Kidney capillary endothelial cell (primary cell): ENCODE results near the gene AKR1C8.
"Not testable (repeated sequence)": the region's sequence is repeated elsewhere in the genome, so short reads cannot be mapped to it uniquely, and the experiment has no call there.

Source experiments
- DNase-seq: peaks from one replicate; pipeline ENCODE4 v3.0.0-alpha.2; 2018; ENCODE audit warnings: low spot score

AKR1C8 gene

GRCh38 chr10:5184987-5185775 is at the start of gene AKR1C8:
Gene AKR1C8 (minus strand): TSS chr10:5185150. CDS start chr10:5185104, 46 bp downstream.
- DNase-seq: no peak

GRCh38 chr10:5234106-5234860 is 49.3 kb upstream of the AKR1C8 start:
- no peak for DNase-seq

GRCh38 chr10:5233324-5233723 is 48.4 kb upstream of the AKR1C8 start:
- no peak for DNase-seq

GRCh38 chr10:5229019-5229418 is 44.1 kb upstream of the AKR1C8 start:
- DNase-seq: no peak

DNA sequence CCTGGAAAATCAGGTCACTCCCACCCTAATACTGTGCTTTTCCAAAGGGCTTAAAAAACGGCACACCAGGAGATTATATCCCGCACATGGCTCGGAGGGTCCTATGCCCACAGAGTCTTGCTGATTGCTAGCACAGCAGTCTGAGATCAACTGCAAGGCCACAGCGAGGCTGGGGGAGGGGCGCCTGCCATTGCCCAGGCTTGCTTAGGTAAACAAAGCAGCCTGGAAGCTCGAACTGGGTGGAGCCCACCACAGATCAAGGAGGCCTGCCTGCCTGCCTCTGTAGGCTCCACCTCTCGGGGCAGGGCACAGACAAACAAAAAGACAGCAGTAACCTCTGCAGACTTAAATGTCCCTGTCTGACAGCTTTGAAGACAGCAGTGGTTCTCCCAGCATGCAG is 38.0 kb upstream of the AKR1C8 start:
- DNase-seq: not testable (repeated sequence)

- no peak for DNase-seq
These were observed 34.3 kb upstream of the AKR1C8 start for GRCh38 chr10:5219262-5219661.

DNA sequence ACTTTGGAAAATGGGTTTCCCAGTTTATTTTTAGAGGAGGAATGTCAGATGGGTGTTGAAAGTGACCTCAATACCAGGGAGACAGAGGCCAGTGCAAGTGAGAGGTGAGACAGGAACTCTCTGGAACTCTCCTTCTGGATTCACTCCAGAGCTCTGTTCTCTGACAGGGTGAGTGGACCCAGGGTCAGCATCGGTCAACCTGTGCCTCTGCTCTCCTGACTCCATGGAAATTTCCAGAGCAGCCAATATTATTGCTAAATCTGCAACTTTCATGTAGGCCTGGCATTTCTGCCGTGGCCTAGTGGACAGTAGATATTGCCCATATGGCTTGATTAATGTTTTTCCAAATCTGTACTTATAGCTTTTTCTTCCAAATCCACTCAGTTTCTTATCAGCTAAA is 31.9 kb upstream of the AKR1C8 start:
- no peak for DNase-seq

DNA sequence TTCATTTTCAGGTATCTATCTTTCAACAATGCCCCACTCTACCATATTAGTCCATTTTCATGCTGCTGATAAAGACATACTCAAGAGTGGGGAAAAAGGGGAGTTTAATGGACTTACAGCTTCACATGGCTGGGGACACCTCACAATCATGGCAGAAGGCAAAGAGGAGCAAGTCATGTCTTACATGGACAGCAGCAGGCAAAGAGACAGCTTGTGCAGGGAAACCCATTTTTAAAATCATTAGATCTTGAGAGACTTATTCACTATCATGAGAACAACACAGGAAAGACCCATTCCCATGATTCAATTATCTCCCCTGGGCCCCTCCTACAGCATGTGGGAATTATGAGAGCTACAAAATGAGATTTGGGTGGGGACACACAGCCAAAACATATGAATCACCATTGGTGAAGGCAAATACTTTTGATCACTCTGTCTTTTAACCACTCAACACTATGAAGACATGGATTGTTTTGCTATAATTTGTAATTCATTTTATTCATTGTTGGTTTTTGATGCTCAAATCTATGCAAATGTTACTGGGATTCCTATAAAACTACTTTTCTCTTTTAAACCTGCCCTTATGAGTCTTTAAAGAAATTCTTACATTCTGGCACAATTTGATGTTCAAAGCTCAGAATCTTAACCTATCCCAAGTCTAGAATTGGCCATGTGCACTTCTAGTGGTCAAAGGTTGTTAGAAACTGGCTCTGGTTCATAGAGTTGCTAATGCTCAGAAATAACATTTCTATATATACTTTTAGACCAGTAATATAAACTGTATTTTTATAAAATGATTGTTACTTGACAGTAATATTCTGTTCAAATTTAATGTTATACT is 27.0 kb upstream of the AKR1C8 start:
- no peak for DNase-seq

- DNase-seq: not testable (repeated sequence)
These were observed 25.3 kb upstream of the AKR1C8 start for GRCh38 chr10:5210261-5210660.

- not testable (repeated sequence) for DNase-seq
These were observed 24.8 kb upstream of the AKR1C8 start for GRCh38 chr10:5209776-5210175.

DNA sequence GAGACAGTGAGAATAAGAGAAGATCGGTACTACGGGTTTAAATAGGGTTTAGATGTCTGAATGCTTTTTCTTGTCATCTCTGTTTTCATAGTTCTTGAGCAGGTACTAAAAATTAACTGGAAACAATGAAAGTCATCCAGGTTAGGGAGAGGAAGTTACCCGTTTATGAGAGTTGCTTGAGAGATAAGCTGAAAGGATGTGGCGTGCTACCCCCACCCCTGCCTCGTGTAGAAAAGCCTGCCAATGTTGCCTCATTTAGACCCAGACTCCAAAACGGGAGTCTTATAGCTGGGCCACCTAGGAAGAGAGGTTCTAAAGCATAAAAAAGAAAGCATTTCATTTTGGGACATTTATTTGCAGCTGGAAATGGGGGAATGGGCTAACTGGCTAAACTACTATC is 21.8 kb upstream of the AKR1C8 start:
- DNase-seq: no peak

- no peak for DNase-seq
These were observed 14.4 kb upstream of the AKR1C8 start for GRCh38 chr10:5199398-5199797.

DNA sequence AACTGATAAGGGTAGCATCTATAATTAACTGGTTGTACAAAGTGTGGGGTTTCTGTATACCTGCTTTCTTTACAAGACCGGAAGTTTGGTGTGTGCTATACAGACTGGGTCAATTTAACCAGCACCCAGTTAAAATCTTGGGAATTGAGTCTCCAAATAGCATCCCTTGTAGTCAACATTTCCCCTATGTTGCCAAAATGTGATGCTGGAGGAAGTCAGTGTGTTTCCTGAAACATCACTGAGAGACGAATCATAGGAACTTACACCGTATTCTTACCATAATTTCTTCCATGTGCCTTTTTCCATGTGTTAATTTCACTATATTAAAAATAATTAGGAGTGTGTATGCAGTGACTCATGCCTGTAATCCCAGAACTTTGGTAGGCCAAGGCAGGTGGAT is 13.4 kb upstream of the AKR1C8 start:
- no peak for DNase-seq

DNA sequence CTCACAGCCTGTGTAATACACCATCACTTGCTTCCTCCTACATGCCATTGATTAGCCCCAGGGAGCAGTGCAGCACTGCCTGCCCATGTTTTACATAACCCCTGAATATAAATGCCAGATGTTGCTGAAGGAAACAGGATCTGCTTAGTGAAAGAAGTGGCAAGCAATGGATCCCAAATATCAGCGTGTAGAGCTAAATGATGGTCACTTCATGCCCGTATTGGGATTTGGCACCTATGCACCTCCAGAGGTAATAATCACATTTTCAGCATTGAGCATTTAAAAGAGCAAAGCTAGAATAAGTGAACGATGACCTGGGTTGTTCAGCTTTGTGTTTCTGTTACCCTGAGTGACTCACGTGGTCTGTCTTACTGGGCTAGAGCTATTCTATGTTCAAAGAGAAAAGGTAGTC is 11.8 kb upstream of the AKR1C8 start, which contains the start of gene AKR1C4:
Gene AKR1C4, plus strand, starts transcription at position 136 of the 412 bp plus-strand sequence. Its CDS starts 31 bp downstream, at position 167.
- DNase-seq: no peak

- DNase-seq: no peak
These were observed 10.9 kb upstream of the AKR1C8 start for GRCh38 chr10:5195727-5196374.

- DNase-seq: no peak
These were observed 9.5 kb upstream of the AKR1C8 start for GRCh38 chr10:5194431-5194830.

GRCh38 chr10:5188358-5188757 is 3.4 kb upstream of the AKR1C8 start:
- no peak for DNase-seq

DNA sequence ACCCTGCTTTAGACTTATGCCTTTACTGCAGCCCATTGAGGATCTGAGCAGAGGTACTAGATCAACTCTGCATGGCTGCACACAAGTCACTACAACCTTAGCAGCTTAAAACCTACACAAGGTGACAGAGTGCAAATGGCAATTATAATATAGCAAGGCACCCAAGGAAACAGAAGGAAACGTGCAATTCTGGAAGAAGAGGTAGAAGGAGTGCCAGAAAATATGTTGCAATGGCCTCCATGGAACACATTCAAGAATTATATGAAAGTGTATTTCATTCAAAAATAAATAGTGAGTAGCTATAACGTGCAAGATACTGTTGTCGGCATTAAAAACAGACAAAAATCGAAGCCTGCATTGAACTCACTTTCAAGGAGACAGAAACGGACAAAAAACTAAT is 2.9 kb upstream of the AKR1C8 start:
- DNase-seq: no peak

DNA sequence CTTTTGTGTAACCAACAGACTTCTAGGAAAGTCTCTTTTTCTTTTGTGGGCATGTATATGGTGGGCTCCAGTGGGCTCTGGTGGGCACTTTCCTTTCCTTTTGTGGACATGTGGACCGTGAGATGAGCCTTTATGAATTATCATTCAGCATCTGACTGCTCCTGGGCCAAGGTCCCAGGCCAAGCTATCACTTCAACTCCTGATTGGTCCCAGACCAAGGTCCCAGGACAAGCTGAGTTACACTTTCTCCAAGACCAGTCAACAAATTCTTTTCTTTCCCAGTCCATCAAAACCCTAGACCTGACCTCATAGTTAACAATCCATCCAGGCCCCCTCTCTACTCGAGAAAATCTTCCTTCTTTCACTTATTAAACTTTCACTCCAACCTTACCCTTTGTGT is 1.0 kb downstream of the AKR1C8 start:
- DNase-seq: no peak

DNA sequence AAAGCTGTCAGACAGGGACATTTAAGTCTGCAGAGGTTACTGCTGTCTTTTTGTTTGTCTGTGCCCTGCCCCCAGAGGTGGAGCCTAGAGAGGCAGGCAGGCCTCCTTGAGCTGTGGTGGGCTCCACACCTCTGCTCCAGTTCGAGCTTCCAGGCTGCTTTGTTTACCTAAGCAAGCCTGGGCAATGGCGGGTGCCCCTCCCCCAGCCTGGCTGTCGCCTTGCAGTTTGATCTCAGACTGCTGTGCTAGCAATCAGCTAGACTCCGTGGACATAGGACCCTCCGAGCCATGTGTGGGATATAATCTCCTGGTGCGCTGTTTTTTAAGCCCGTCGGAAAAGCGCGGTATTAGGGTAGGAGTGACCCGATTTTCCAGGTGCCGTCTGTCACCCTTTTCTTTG is 4.4 kb downstream of the AKR1C8 start:
- DNase-seq: not testable (repeated sequence)

GRCh38 chr10:5175581-5175980 is 9.4 kb downstream of the AKR1C8 start:
- not testable (repeated sequence) for DNase-seq

GRCh38 chr10:5168897-5169420 is 16.0 kb downstream of the AKR1C8 start:
- DNase-seq: no peak
